Rectal smooth muscle tissue (tissue), 1 donor: ENCODE data around the gene REC114.

ENCODE experiments used
- H3K27ac ChIP-seq: one replicate; pipeline ENCODE4 v1.7.0; 2013; ENCODE audit warnings: low read depth, low read length, inconsistent platforms
- H3K27me3 ChIP-seq: one replicate; pipeline ENCODE4 v1.7.0; 2013; ENCODE audit warnings: low read length; ENCODE audit not compliant: control insufficient read depth, insufficient read depth
- H3K36me3 ChIP-seq: one replicate; pipeline ENCODE4 v1.7.0; 2013; ENCODE audit warnings: low read length; ENCODE audit not compliant: control insufficient read depth, insufficient read depth
- H3K4me1 ChIP-seq: one replicate; pipeline ENCODE4 v1.7.0; 2013; ENCODE audit warnings: low read length; ENCODE audit not compliant: control insufficient read depth, insufficient read depth
- H3K4me3 ChIP-seq: one replicate; pipeline ENCODE4 v1.7.0; 2013; ENCODE audit warnings: low read length
- H3K9ac ChIP-seq: one replicate; pipeline ENCODE4 v1.7.0; 2013; ENCODE audit warnings: low read length

The REC114 gene

GRCh38 chr15:73504885-73505284, 61.9 kb downstream of the REC114 start:
- H3K27me3 ChIP-seq = no peaks in the 10 kb centered on the region
- no peak overlapping the region for H3K9ac ChIP-seq
- no peak overlapping the region for H3K4me3 ChIP-seq
- no peaks in the 10 kb centered on the region for H3K36me3 ChIP-seq
- no peaks in the 10 kb centered on the region for H3K4me1 ChIP-seq
- H3K27ac ChIP-seq = no peak overlapping the region

DNA sequence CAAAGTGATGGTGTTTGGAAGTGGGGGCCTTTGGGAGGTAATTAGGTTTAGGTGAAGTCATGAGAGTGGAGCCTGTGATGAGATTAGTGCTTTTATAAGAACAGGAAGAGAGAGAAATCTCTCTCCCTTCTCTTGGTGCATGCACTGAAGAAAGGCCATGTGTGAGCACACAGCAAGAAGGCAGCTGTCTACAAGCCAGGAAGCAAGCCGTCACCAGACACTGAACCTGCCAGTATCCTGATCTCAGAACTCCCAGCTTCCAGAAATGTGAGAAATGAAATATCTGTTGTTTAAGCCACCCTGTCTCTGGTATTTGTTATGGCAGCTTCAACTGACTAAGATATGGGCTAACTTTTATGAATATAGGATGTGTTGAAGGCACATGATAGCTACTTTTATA, 72.6 kb downstream of the REC114 start:
- H3K9ac ChIP-seq = no peak overlapping the region
- no peak overlapping the region for H3K4me3 ChIP-seq
- no peak overlapping the region for H3K27ac ChIP-seq
- no peaks in the 10 kb centered on the region for H3K36me3 ChIP-seq
- no peaks in the 10 kb centered on the region for H3K27me3 ChIP-seq
- H3K4me1 ChIP-seq = no peaks in the 10 kb centered on the region

DNA sequence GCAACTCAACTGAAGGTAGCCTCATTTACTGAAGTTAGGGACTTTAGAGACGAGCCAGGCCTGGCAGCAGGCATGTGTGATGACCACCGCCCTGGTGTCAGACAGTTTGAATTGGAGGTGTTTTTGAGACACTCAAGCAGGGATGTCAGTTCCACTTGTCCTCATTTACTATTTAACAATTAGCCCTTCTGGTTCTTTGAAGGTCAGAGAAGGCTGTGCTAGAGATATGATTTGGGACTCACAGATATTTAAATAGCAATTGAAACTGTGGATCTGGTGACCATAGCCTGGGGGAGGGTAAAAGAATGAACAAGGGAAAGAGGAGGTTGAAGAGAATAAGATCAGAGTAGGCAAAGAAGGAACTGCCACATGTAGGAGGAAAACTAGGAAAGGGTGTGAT, 74.6 kb downstream of the REC114 start:
- no peak overlapping the region for H3K4me3 ChIP-seq
- H3K9ac ChIP-seq = no peak overlapping the region
- no peaks in the 10 kb centered on the region for H3K4me1 ChIP-seq
- H3K27ac ChIP-seq = no peak overlapping the region
- no peaks in the 10 kb centered on the region for H3K27me3 ChIP-seq
- no peaks in the 10 kb centered on the region for H3K36me3 ChIP-seq

DNA sequence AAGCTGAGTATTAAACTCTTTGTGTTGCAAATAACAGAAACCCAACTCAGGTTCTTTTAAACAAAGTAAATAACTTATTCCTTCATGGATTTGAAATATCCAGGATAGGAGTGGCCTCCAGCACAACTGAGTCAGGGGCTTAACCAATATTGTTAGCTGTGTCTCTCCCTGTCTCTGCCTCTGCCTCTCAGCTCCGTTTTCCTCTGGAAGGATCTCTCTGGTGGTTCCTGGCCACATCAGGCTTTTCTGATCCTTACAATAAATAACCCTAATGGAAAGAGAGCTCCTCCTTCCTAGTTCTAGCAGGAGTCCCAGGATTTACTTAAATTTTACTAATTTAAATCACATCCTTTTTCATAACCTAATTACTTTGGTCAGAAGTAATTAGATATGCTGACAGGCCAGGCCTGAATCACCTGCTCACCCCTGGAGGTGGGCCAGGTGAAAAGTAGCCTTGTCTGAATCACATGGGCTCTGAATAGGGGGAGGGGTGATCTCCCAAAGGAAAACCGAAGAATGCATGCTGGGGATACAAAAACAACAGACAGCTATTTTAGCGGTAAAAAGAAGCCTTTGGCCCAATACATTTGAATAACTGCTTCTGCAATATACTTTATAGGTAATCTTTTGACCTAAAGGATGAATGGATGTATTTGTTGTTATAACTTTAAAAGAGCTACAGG, 75.4 kb downstream of the REC114 start:
- no peaks in the 10 kb centered on the region for H3K4me1 ChIP-seq
- no peak overlapping the region for H3K9ac ChIP-seq
- H3K27me3 ChIP-seq = no peaks in the 10 kb centered on the region
- no peaks in the 10 kb centered on the region for H3K36me3 ChIP-seq
- H3K4me3 ChIP-seq = no peak overlapping the region
- no peak overlapping the region for H3K27ac ChIP-seq

DNA sequence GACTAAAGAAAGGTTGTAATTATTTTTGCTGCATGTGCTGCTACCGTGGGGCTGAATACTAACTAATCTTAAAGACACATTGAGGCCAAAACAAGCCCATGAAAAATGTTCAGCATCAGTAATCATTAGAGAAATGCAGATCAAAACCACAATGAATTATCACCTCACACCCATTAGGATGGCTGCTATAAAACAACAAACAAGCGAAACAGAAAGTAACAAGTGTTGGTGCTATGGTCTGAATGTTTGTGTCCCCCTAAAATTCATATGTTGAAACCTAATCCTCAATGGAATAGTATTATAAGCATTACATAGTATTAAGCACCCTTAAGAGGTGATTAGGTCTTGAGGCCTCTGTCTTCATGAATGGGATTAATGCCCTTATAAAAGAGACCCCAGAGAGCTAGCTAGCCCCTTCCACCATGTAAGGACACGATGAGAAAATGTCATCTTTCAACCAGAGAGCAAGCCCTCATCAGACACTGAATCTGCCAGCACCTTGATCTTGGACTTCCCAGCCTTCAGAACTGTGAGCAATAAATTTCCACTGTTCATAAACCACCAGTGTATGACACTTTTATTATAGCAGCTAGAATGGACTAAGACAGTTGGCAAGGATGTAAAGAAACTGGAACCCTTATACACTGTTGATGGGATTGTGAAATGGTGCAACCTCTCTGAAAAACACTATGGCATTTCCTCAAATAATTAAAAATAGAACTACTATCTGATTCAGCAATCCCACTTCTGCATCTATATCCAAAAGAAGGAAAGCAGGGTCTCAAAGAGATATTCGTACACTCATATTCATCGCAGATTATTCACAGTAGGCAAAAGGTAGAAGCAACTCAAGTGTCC, 76.1 kb downstream of the REC114 start:
- Histone ChIP-seq H3K9ac (no peak overlapping the region), H3K27ac (no peak overlapping the region), H3K4me1 (no peaks in the 10 kb centered on the region), H3K27me3 (no peaks in the 10 kb centered on the region), H3K36me3 (no peaks in the 10 kb centered on the region), H3K4me3 (no peak overlapping the region)

DNA sequence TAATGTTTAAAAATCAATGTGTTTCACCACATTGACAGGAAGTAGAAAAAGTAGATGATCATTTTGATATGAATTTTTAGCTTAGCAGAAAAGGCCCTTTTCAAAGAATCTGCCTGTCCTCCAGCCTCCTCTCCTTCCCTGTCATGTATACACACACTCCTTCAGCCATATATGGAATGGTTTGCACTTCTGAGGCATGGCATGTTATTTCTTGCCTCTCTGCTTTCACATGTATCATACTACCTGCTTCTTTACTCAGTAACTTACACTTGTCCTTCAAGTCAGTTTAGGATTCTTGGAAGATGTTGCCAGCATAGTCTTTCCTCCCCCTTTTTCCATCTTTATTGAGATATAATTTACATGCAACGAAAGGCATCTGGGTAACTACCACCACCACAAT, 79.0 kb downstream of the REC114 start:
- H3K27ac ChIP-seq = no peak overlapping the region
- no peaks in the 10 kb centered on the region for H3K36me3 ChIP-seq
- H3K4me1 ChIP-seq = no peaks in the 10 kb centered on the region
- no peaks in the 10 kb centered on the region for H3K27me3 ChIP-seq
- no peak overlapping the region for H3K4me3 ChIP-seq
- no peak overlapping the region for H3K9ac ChIP-seq

GRCh38 chr15:73524919-73525318, 82.0 kb downstream of the REC114 start:
- Histone ChIP-seq H3K9ac (no peak overlapping the region), H3K27ac (no peak overlapping the region), H3K36me3 (no peaks in the 10 kb centered on the region)

DNA sequence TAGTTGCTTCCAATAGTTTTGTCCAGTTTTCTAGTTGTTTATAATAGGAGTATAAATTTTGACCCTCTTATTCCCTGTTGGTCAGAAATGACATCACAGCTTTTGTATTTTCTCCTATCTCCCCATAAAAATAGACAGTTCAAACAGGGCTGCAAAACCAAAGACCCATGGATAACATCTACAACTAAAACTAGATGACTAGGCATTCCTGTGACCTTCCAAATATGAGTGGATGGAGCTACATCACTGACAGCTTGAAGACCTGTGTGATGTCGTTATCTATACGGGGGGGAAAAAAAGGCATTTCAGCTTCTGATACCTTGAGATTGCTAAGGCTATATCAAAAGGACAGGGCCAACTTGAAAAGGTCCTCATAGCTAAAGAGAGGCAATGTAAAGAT, 84.6 kb downstream of the REC114 start:
- Histone ChIP-seq H3K4me1 (no peaks in the 10 kb centered on the region), H3K4me3 (no peak overlapping the region), H3K36me3 (no peaks in the 10 kb centered on the region), H3K27ac (no peak overlapping the region), H3K27me3 (no peaks in the 10 kb centered on the region), H3K9ac (no peak overlapping the region)

More at GRCh38 chr15:73524919-73525318, 82.0 kb downstream of the REC114 start:
- Histone ChIP-seq H3K4me3 (no peak overlapping the region), H3K4me1 (no peaks in the 10 kb centered on the region), H3K27me3 (no peaks in the 10 kb centered on the region)

DNA sequence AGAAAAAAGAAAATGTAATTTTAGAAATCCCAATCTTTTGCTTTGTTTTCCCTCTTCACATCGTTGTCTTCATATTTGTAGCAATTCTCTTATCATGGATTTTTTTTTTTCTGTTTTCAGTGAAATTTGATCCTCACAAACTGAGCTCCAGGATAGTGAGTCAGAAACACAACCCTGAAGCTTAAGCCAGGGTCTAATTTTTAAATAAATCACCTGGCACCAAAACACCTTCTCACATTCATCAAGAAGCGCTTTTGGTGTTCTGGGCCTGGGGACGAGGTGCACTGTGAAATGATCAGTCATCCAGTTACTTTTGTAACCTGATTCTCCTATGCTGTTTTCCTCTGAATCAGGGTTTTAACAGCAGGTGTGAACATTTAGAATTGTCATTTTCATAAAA, 87.7 kb downstream of the REC114 start:
- H3K4me1 ChIP-seq = no peaks in the 10 kb centered on the region
- no peak overlapping the region for H3K9ac ChIP-seq
- no peaks in the 10 kb centered on the region for H3K27me3 ChIP-seq
- no peak overlapping the region for H3K4me3 ChIP-seq
- no peaks in the 10 kb centered on the region for H3K36me3 ChIP-seq
- no peak overlapping the region for H3K27ac ChIP-seq

DNA sequence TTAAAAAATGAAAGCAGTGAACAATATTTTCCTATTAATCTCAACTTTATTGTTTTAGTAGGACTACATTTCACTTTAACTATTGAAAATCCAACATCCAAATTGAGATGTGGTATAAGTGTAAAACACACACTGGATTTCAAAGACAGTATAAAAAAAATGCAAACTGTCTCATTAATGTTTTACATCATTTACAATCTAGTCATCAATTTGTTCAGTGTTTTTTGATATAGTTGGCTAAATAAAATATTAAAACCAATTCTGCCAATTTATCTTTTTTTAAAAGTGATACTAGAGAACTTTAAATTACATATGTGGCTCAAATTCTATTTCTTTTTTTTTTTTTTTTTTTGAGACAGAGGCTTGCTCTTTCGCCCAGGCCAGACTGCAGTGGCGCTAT, 95.2 kb downstream of the REC114 start:
- Histone ChIP-seq H3K4me3 (no peak overlapping the region), H3K27me3 (no peaks in the 10 kb centered on the region), H3K36me3 (no peaks in the 10 kb centered on the region), H3K27ac (no peak overlapping the region), H3K4me1 (no peaks in the 10 kb centered on the region), H3K9ac (no peak overlapping the region)

GRCh38 chr15:73538563-73539211, 95.7 kb downstream of the REC114 start:
- Histone ChIP-seq H3K4me1 (no peaks in the 10 kb centered on the region), H3K27me3 (no peaks in the 10 kb centered on the region), H3K36me3 (no peaks in the 10 kb centered on the region), H3K9ac (no peak overlapping the region), H3K4me3 (no peak overlapping the region), H3K27ac (no peak overlapping the region)

DNA sequence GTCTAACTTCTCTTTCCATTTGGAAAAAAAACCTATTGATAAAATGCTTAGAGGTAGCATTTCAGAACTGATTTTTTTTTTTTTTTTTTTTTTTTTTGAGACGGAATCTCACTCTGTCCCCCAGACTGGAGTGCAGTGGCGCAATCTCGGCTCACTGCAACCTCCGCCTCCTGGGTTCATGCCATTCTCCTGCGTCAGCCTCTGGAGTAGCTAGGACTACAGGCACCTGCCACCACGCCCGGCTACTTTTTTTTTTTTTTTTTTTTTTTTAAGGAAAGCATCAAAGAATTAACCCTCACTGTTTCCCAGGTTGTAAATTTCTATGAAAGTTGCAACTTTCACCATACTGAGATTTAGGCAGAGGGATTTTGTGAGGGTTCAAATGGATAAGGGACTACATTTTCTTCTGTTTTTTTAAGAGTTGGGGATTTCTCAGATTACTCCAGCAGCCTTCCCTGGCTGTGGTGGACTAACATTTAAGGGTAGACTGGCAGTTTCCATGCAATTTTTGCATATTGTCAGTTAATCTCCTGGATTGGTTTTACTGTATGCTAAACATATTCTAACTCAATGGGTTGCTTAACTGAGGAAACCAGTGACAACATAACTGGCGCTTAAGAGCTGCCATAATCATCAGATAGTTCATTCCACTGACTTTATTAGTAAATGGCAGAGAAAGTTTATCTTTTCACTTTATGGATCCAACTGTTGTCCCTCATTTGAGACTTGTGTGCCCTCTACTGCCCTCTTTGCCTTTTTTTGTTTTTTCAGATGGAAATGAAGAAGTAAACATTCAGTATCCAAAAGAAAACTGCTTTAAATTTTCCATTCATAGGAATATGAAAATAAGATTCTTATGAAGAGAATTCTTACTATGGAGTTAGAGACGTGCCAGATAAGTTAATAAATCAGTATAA, 96.5 kb downstream of the REC114 start:
- no peaks in the 10 kb centered on the region for H3K27me3 ChIP-seq
- H3K4me1 ChIP-seq = no peaks in the 10 kb centered on the region
- no peak overlapping the region for H3K9ac ChIP-seq
- no peaks in the 10 kb centered on the region for H3K36me3 ChIP-seq
- H3K27ac ChIP-seq = no peak overlapping the region
- no peak overlapping the region for H3K4me3 ChIP-seq
